A673 (cell line): Measurements from ENCODE around the gene ATG5.

Source experiments
- EZH2 ChIP-seq: fragments of 200-600 bp; sonication (generic); IDR thresholded peaks from 2 replicates; pipeline ENCODE4 v1.6.1; 2017; ENCODE audit warnings: borderline replicate concordance, low read depth, mild to moderate bottlenecking, mixed read lengths, antibody characterized with exemption, low read length; ENCODE audit not compliant: poor library complexity, severe bottlenecking
- TF ChIP-seq, protein P1 (sequence below): fragments of 300-800, 200-600 bp; sonication (generic); conservative IDR thresholded peaks from 2 replicates; pipeline ENCODE4 v1.5.1; 2017; ENCODE audit warnings: low read depth, mild to moderate bottlenecking, antibody characterized with exemption, low read length, moderate library complexity, mixed read lengths

DNA sequence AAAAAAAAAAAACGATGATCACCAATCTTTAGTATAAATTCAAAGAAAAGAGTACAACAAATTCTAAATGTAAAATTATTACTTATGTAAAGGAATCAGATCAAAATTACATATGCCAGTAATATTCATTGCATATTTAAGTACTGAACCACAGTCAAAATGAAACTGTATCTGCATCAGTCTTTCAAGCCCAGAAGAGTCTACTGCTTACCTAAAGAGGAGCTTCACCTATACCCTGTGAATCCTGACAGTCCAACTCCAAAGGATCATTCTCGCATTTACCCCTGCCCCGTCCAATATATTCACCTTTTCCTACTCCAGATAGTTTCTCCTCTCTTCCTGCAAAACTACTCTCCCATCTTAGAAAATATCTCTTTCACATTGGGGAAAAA lies 9.2 kb downstream of the ATG5 start:
- TF ChIP-seq, protein P1, sequence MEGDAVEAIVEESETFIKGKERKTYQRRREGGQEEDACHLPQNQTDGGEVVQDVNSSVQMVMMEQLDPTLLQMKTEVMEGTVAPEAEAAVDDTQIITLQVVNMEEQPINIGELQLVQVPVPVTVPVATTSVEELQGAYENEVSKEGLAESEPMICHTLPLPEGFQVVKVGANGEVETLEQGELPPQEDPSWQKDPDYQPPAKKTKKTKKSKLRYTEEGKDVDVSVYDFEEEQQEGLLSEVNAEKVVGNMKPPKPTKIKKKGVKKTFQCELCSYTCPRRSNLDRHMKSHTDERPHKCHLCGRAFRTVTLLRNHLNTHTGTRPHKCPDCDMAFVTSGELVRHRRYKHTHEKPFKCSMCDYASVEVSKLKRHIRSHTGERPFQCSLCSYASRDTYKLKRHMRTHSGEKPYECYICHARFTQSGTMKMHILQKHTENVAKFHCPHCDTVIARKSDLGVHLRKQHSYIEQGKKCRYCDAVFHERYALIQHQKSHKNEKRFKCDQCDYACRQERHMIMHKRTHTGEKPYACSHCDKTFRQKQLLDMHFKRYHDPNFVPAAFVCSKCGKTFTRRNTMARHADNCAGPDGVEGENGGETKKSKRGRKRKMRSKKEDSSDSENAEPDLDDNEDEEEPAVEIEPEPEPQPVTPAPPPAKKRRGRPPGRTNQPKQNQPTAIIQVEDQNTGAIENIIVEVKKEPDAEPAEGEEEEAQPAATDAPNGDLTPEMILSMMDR, result no peak
- no peak for TF ChIP-seq EZH2
